ENCODE results near the gene PTPN1. TPM values are rescaled to one million over a fixed set of nuclear protein-coding genes. Genes with fewer than 3 reads are reported as not detected.

Gene PTPN1
- total RNA-seq, 2 experiments from 2014 or later: 17.1 to 25.1 TPM

DNA sequence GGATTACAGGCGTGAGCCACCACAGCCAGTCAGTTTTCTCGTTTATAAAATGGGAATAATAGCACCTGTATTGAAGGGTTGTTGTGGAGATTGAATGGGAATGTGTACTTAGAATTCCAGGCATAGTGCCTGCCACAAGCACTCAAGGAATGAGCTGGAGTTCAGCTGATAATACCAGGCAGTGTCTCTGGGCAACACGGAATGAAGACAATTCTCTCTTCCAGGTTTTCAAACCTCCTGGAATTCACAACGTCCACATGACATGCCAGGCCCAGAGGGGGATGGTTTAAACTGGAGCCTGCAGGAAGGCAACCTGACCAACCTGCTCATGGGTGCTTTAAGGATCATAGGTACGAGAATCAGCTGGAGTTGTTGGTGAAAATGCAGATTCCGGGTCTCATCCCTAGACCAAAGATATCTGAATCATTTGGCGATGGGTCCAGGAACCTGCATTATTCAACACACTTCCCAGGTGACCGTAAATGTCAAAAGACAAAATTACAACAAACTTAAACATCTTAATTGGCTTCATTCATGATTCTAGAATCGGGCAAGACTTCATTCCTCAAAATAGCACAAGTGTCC, 1.9 kb upstream of the PTPN1 start:
- POLR2A ChIA-PET: interaction anchor here (0.6 to 0.7 kb wide), 3 partner anchors 38 to 475 kb away, joined by 3 to 4 read pairs (median 3); no protein-coding TSS in a partner anchor
- Histone ChIP-seq H3K36me3 (ENCODE audit: insufficient read depth, low read length) (no peaks in the 10 kb centered on the region), H3K4me2 (ENCODE audit: low read length) (no peak overlapping the region), H3K9me2 (ENCODE audit: insufficient read depth, low read length) (no peaks in the 10 kb centered on the region), H3K27ac (ENCODE audit: low read depth, low read length, poor library complexity, severe bottlenecking) (no peak overlapping the region), H3K9me3 (ENCODE audit: low read length) (no peaks in the 10 kb centered on the region), H2AFZ (ENCODE audit: low read length) (no peak overlapping the region), H3K79me2 (ENCODE audit: insufficient read depth, low read depth, low read length) (peaks cover 23% of the 10 kb centered on the region; the same call in 1 of the 2 replicates), H3K4me1 (ENCODE audit: insufficient read depth, low read length, poor library complexity, severe bottlenecking) (peaks cover 23% of the 10 kb centered on the region), H3K4me3 (ENCODE audit: low read depth, low read length, poor library complexity, severe bottlenecking) (no peak overlapping the region), H4K20me1 (ENCODE audit: insufficient read depth, low read length) (peaks cover 23% of the 10 kb centered on the region)
- TF ChIP-seq, protein P1, sequence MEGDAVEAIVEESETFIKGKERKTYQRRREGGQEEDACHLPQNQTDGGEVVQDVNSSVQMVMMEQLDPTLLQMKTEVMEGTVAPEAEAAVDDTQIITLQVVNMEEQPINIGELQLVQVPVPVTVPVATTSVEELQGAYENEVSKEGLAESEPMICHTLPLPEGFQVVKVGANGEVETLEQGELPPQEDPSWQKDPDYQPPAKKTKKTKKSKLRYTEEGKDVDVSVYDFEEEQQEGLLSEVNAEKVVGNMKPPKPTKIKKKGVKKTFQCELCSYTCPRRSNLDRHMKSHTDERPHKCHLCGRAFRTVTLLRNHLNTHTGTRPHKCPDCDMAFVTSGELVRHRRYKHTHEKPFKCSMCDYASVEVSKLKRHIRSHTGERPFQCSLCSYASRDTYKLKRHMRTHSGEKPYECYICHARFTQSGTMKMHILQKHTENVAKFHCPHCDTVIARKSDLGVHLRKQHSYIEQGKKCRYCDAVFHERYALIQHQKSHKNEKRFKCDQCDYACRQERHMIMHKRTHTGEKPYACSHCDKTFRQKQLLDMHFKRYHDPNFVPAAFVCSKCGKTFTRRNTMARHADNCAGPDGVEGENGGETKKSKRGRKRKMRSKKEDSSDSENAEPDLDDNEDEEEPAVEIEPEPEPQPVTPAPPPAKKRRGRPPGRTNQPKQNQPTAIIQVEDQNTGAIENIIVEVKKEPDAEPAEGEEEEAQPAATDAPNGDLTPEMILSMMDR (conservative IDR thresholded peaks at IDR 0.05; ENCODE audit: low read length): no peak
- TF ChIP-seq EZH2phosphoT487 (IDR thresholded peaks at IDR 0.05; ENCODE audit: borderline replicate concordance, low read depth, low read length): no peak
- no TSS peak for BruUV-seq (replicated peaks)
- intact Hi-C loops (cut with micrococcal nuclease; ENCODE audit: unreplicated experiment): no loop called here
- no peak for DNase-seq (ENCODE audit: low spot score)
- CTCF ChIA-PET (ENCODE audit: unreplicated experiment): interaction anchor here (0.5 kb wide), 1 partner anchor 462 kb away, joined by 5 read pairs; no protein-coding TSS in a partner anchor

DNA sequence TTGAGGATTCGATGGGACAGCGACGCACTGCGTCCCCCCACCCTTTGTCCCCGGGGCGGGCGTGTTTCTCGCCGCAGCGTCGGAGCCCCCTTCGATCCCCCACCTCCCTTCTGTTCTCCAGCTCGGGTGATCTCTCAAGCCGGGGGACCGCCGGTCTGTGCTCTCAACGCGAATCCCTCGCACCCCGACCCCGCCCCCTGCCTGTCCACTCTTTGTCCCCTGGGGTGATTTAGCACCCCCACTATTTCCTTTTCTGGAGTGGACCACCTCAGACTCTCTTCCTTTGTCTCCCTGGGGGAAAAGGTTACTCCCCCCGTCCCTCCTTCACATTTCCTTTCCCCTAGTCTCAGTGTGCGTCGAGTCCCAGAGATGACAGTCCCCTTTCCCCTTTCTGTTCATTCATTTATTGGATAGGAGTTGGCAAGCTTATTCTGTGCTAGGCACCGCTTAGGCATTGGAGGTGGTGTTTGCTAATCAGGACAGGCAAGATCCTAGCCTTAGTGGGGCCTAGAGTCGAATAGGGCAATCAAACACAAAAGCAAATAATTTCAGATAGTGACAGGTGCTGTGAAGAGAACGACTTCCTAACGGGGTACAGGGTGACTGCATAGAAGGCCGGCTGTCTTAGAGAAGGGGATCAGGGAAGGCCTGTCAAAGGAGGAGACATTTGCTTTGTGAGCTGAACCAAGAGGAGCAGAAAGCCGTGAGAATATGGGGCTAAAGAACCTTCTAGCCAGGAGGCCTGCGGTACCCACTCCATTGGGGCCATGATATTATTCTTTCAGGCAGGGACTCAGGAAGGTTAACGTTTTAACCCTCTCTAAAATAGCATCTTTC, 741 bp downstream of the PTPN1 start:
- no peak overlapping the region; the same call in 1 of the 2 replicates for H2AFZ ChIP-seq (ENCODE audit: low read length)
- H3K79me2 ChIP-seq (ENCODE audit: insufficient read depth, low read depth, low read length): peaks cover 36% of the 10 kb centered on the region; the same call in 1 of the 2 replicates
- peak overlapping the region; percentile 78 for H3K4me3 ChIP-seq (ENCODE audit: low read depth, low read length, poor library complexity, severe bottlenecking)
- POLR2A ChIA-PET: interaction anchor here (0.7 to 1.8 kb wide), 8 partner anchors 9 to 306 kb away, joined by 3 to 7 read pairs (median 4); no protein-coding TSS in a partner anchor
- peak overlapping the region; percentile 88 for H3K4me2 ChIP-seq (ENCODE audit: low read length)
- BruUV-seq (replicated peaks): no TSS peak
- peak overlapping the region; percentile 35 for H3K27ac ChIP-seq (ENCODE audit: low read depth, low read length, poor library complexity, severe bottlenecking)
- peaks cover 25% of the 10 kb centered on the region for H3K4me1 ChIP-seq (ENCODE audit: insufficient read depth, low read length, poor library complexity, severe bottlenecking)
- no peaks in the 10 kb centered on the region for H3K9me3 ChIP-seq (ENCODE audit: low read length)
- H3K9me2 ChIP-seq (ENCODE audit: insufficient read depth, low read length): no peaks in the 10 kb centered on the region
- no peaks in the 10 kb centered on the region for H3K36me3 ChIP-seq (ENCODE audit: insufficient read depth, low read length)
- no peak for DNase-seq (ENCODE audit: low spot score)
- CTCF ChIA-PET (ENCODE audit: unreplicated experiment): interaction anchor here (0.6 to 0.8 kb wide), 2 partner anchors 64 to 764 kb away, joined by 3 read pairs; no protein-coding TSS in a partner anchor
- peaks cover 48% of the 10 kb centered on the region for H4K20me1 ChIP-seq (ENCODE audit: insufficient read depth, low read length)
- no peak for TF ChIP-seq EZH2phosphoT487 (IDR thresholded peaks at IDR 0.05; ENCODE audit: borderline replicate concordance, low read depth, low read length)
- TF ChIP-seq, protein P1 (conservative IDR thresholded peaks at IDR 0.05; ENCODE audit: low read length): no peak
- intact Hi-C loops (cut with micrococcal nuclease; ENCODE audit: unreplicated experiment): loop anchor here (2.0 kb wide), 1 partner anchor 72 kb away; no protein-coding TSS in a partner anchor
